H1 (cell line): ENCODE results near the gene PDIA2. TPM values are rescaled to one million over a fixed set of nuclear protein-coding genes. Genes with fewer than 3 reads are reported as not detected.

Source experiments
- CTCF ChIA-PET: fragments of 300-600 bp; sonication (Branson Sonifier 250); formaldehyde crosslinking; loops from one replicate; lab custom pipeline; 2021; ENCODE audit not compliant: partially characterized antibody; lab: Charles Lee
- POLR2A ChIA-PET: fragments of 300-600 bp; sonication (Branson Sonifier 250); formaldehyde crosslinking; loops from one replicate; lab custom pipeline; 2021; ENCODE audit warnings: inconsistent platforms; ENCODE audit not compliant: partially characterized antibody; lab: Charles Lee
- DNase-seq, 2 experiments: peaks; one replicate each; pipeline versions ENCODE4 v3.0.0 to v3.0.0-alpha.2; 2010 to 2022; ENCODE audit warnings: low spot score in 2 of 2, low read depth in 1 of 2, mixed read lengths in 1 of 2
- FAIRE-seq: peaks from 2 replicates; lab custom pipeline; 2011; peaks lifted over from hg19 to GRCh38; lab: Jason Lieb, UNC
- H2AFZ ChIP-seq: 2 replicates; pipeline ENCODE4 v1.8.1; 2012; ENCODE audit warnings: low read length, inconsistent platforms
- H2AK5ac ChIP-seq: 2 replicates; pipeline ENCODE4 v1.6.1; 2013; ENCODE audit warnings: low read depth, low read length
- H2BK120ac ChIP-seq: replicated peaks from 2 replicates; pipeline ENCODE3; 2013; ENCODE audit warnings: low read depth, low read length, inconsistent platforms
- H2BK12ac ChIP-seq: 2 replicates; pipeline ENCODE4 v1.6.1; 2013; ENCODE audit warnings: low read depth, low read length
- H2BK15ac ChIP-seq: 2 replicates; pipeline ENCODE4 v1.6.1; 2013; ENCODE audit warnings: low read length
- H2BK20ac ChIP-seq: 2 replicates; pipeline ENCODE4 v1.6.1; 2013; ENCODE audit warnings: low read length
- H2BK5ac ChIP-seq: 2 replicates; pipeline ENCODE4 v1.6.1; 2013; ENCODE audit warnings: low read depth, low read length
- H3K14ac ChIP-seq: 2 replicates; pipeline ENCODE4 v1.6.1; 2013; ENCODE audit warnings: inconsistent platforms; ENCODE audit not compliant: insufficient read length
- H3K18ac ChIP-seq: 2 replicates; pipeline ENCODE4 v1.6.1; 2013; ENCODE audit warnings: low read length; ENCODE audit errors: extremely low read depth
- H3K23ac ChIP-seq: 2 replicates; pipeline ENCODE4 v1.6.1; 2013; ENCODE audit warnings: inconsistent platforms; ENCODE audit not compliant: insufficient read length
- H3K23me2 ChIP-seq: 2 replicates; pipeline ENCODE4 v1.6.1; 2013; ENCODE audit warnings: low read depth, low read length
- H3K27ac ChIP-seq: 2 replicates; pipeline ENCODE4 v1.6.1; 2011; ENCODE audit warnings: low read depth, low read length, inconsistent platforms
- H3K27me3 ChIP-seq, 4 experiments: replicated peaks in 1 of 4; 1 replicate in 1 of 4; 2 replicates in 3 of 4; pipeline versions ENCODE4 v1.6.1 to v1.8.1; 2011 to 2013; ENCODE audit warnings: low read length in 3 of 4, mild to moderate bottlenecking in 3 of 4, inconsistent platforms in 2 of 4, mixed read lengths in 2 of 4, moderate library complexity in 1 of 4; ENCODE audit not compliant: control insufficient read depth in 3 of 4, insufficient read depth in 3 of 4; ENCODE audit errors: extremely low read depth in 1 of 4
- H3K36me3 ChIP-seq, 4 experiments: 2 replicates each; pipeline versions ENCODE4 v1.6.1 to v1.8.1; 2011 to 2013; ENCODE audit warnings: mild to moderate bottlenecking in 4 of 4, low read length in 3 of 4, moderate library complexity in 2 of 4, control low read depth in 1 of 4, inconsistent platforms in 1 of 4; ENCODE audit not compliant: insufficient read depth in 4 of 4, control insufficient read depth in 2 of 4
- H3K4ac ChIP-seq: replicated peaks from 2 replicates; pipeline ENCODE3; 2013; ENCODE audit warnings: low read length, low read depth, mixed read lengths, inconsistent platforms; ENCODE audit not compliant: insufficient read length
- H3K4me1 ChIP-seq, 4 experiments: replicated peaks in 1 of 4; 1 replicate in 1 of 4; 2 replicates in 3 of 4; pipeline versions ENCODE4 v1.6.1 to v1.8.1; 2011 to 2013; ENCODE audit warnings: low read length in 3 of 4, inconsistent platforms in 2 of 4, mixed read lengths in 1 of 4; ENCODE audit not compliant: insufficient read depth in 4 of 4, control insufficient read depth in 3 of 4
- H3K4me2 ChIP-seq, 2 experiments: 2 replicates each; pipeline versions ENCODE4 v1.6.1 to v1.8.1; 2011 to 2013; ENCODE audit warnings: low read depth in 2 of 2, low read length in 2 of 2, control low read depth in 1 of 2, inconsistent platforms in 1 of 2, mild to moderate bottlenecking in 1 of 2; ENCODE audit not compliant: insufficient read depth in 1 of 2
- H3K4me3 ChIP-seq, 4 experiments: fragments of 200-600, 300-600 bp in 1 of 4; sonication (generic), shearing (Covaris generic), sonication (Bioruptor Twin) in 1 of 4; 2 replicates each; pipeline versions ENCODE4 v1.5.1 to v1.8.1; 2011 to 2016; ENCODE audit warnings: low read length in 4 of 4, low read depth in 3 of 4, control low read depth in 2 of 4, inconsistent platforms in 2 of 4, mild to moderate bottlenecking in 2 of 4, mixed read lengths in 1 of 4, moderate library complexity in 1 of 4; ENCODE audit not compliant: insufficient read depth in 2 of 4; ENCODE audit errors: extremely low read depth in 1 of 4
- H3K56ac ChIP-seq: replicated peaks from 2 replicates; pipeline ENCODE3; 2013; ENCODE audit warnings: low read depth, mild to moderate bottlenecking, mixed read lengths, low read length, inconsistent platforms; ENCODE audit not compliant: insufficient read length
- H3K79me1 ChIP-seq: 2 replicates; pipeline ENCODE4 v1.6.1; 2013; ENCODE audit warnings: low read depth, low read length, control low read depth
- H3K79me2 ChIP-seq, 2 experiments: 2 replicates each; pipeline versions ENCODE4 v1.6.1 to v1.8.1; 2012 to 2013; ENCODE audit warnings: low read length in 2 of 2, mild to moderate bottlenecking in 2 of 2, inconsistent platforms in 1 of 2; ENCODE audit not compliant: insufficient read depth in 2 of 2, control insufficient read depth in 1 of 2
- H3K9ac ChIP-seq, 4 experiments: replicated peaks in 1 of 4; 1 replicate in 1 of 4; 2 replicates in 3 of 4; pipeline versions ENCODE4 v1.6.1 to v1.8.1; 2011 to 2013; ENCODE audit warnings: low read depth in 3 of 4, low read length in 3 of 4, control low read depth in 2 of 4, mild to moderate bottlenecking in 2 of 4, moderate library complexity in 2 of 4, inconsistent platforms in 1 of 4; ENCODE audit errors: extremely low read depth in 1 of 4
- H3K9me3 ChIP-seq, 2 experiments: 2 replicates each; pipeline versions ENCODE4 v1.6.1 to v1.8.1; 2012 to 2013; ENCODE audit warnings: mild to moderate bottlenecking in 2 of 2, moderate library complexity in 2 of 2, control low read depth in 1 of 2, inconsistent platforms in 1 of 2, low read depth in 1 of 2, low read length in 1 of 2, mixed read lengths in 1 of 2; ENCODE audit not compliant: insufficient read depth in 2 of 2
- H4K20me1 ChIP-seq, 2 experiments: replicated peaks in 1 of 2; 2 replicates each; pipeline versions ENCODE3 to v1.8.1; 2011 to 2013; ENCODE audit warnings: inconsistent platforms in 2 of 2, low read length in 2 of 2, mild to moderate bottlenecking in 1 of 2; ENCODE audit not compliant: insufficient read depth in 2 of 2, control insufficient read depth in 1 of 2
- H4K5ac ChIP-seq: 2 replicates; pipeline ENCODE4 v1.6.1; 2013; ENCODE audit warnings: low read length, low read depth, mixed read lengths, inconsistent platforms; ENCODE audit not compliant: insufficient read length
- H4K8ac ChIP-seq: 2 replicates; pipeline ENCODE4 v1.8.0; 2013; ENCODE audit warnings: mild to moderate bottlenecking, moderate library complexity, low read length, inconsistent platforms; ENCODE audit not compliant: insufficient read depth; ENCODE audit errors: extremely low read depth
- H4K91ac ChIP-seq: replicated peaks from 2 replicates; pipeline ENCODE3; 2013; ENCODE audit warnings: low read length, mixed read lengths, inconsistent platforms; ENCODE audit not compliant: insufficient read length
- KDM5A ChIP-seq: fragments of 200-600 bp; IDR thresholded peaks from 2 replicates; pipeline ENCODE4 v1.7.1; 2012; ENCODE audit warnings: mild to moderate bottlenecking, low read length, inconsistent platforms, mixed read lengths
- SUZ12 ChIP-seq: fragments of 200-600 bp; sonication (generic); IDR thresholded peaks from 2 replicates; pipeline ENCODE4 v1.6.1; 2012; ENCODE audit warnings: mild to moderate bottlenecking, inconsistent platforms, low read length, moderate library complexity, mixed read lengths
- WGBS, 2 experiments: shearing (Covaris generic) in 1 of 2; methylation state at CpG; one replicate each; pipeline versions ENCODE4 v1.1.6 to v1.1.7; 2013 to 2015; ENCODE audit warnings: low lambda C conversion rate in 2 of 2, mixed read lengths in 2 of 2, inconsistent platforms in 1 of 2, low coverage in 1 of 2, missing lambda C conversion rate in 1 of 2; ENCODE audit not compliant: insufficient replicate concordance in 2 of 2, insufficient coverage in 1 of 2, insufficient read length in 1 of 2; ENCODE audit errors: extremely low coverage in 1 of 2, missing lambda C conversion rate in 1 of 2; 5-methylcytosine and 5-hydroxymethylcytosine counted together
- polyA plus RNA-seq, 7 experiments: library from polyadenylated mRNA; depleted of rRNA in 3 of 7; stranded (reverse) in 5 of 7; unstranded in 2 of 7; fragments of >200 nt in 5 of 7; fragments of 200-250 nt in 2 of 7; gene quantifications; 1 replicate in 5 of 7; 2 replicates in 1 of 7; 4 replicates in 1 of 7; pipeline versions ENCODE4 v1.2.1 to v1.2.3, GENCODE V29; 2011 to 2013; ENCODE audit warnings: missing spikeins in 2 of 7, mixed read lengths in 2 of 7
- total RNA-seq: library from RNA; stranded (reverse); fragmentation: NEBNext Ultra II Directional; extraction: Animal tissue kit (Norgen Biotek cat#: 25700); gene quantifications from 2 replicates; pipeline ENCODE4 v1.2.1, GENCODE V29; 2021

PDIA2 gene
- total and polyA plus RNA-seq, 2 of the 8 experiments (the other 6 are each of a cell fraction or from before 2014, with no cell fraction given), result 0.34 to 0.50 TPM

- no peaks in the 10 kb centered on the region for H3K27me3 ChIP-seq
- H4K5ac ChIP-seq, result no peak overlapping the region
- H3K79me2 ChIP-seq, result no peaks in the 10 kb centered on the region
- H2BK120ac ChIP-seq, result no peak overlapping the region
- no peak overlapping the region for H2AK5ac ChIP-seq
- H3K56ac ChIP-seq, result no peak overlapping the region
- DNase-seq, result no peak
- H2AFZ ChIP-seq, result no peak overlapping the region
- TF ChIP-seq KDM5A (no peak), SUZ12 (no peak)
- TF ChIP-seq, all 59 proteins: peak for 0
- FAIRE-seq, result no peak
- Histone ChIP-seq H3K4me3 (no peak overlapping the region), H4K20me1 (peaks cover 3 to 12% of the 10 kb centered on the region in 2 experiments), H2BK12ac (no peak overlapping the region), H2BK5ac (no peak overlapping the region), H3K23ac (no peak overlapping the region), H2BK20ac (no peak overlapping the region), H3K4me1 (no peaks in the 10 kb centered on the region), H3K4me2 (no peak overlapping the region), H4K91ac (no peak overlapping the region), H3K23me2 (0 out of 2 replicates have a peak, but pooled peaks cover 2% of the 10 kb centered on the region), H3K18ac (no peak overlapping the region), H4K8ac (no peak overlapping the region; the same call in 1 of the 2 replicates), H3K14ac (no peak overlapping the region), H3K9me3 (no peaks in the 10 kb centered on the region), H3K36me3 (peaks cover 0 to 24% (median 7%) of the 10 kb centered on the region in 4 experiments; a peak in 6 of 8 replicates), H3K79me1 (no peaks in the 10 kb centered on the region; the same call in 1 of the 2 replicates), H2BK15ac (no peak overlapping the region), H3K27ac (no peak overlapping the region), H3K9ac (no peak overlapping the region), H3K4ac (no peak overlapping the region)
- whole genome bisulfite sequencing, 2 experiments, result 96% methylated on average over 17 of the region's 17 CpGs; no CpG with 5 or more reads in 1 of the 2 experiments
- POLR2A ChIA-PET, result interaction anchor here (0.6 to 1.8 kb wide), 4 partner anchors 40 to 169 kb away, joined by 3 to 4 read pairs (median 4); no protein-coding TSS in a partner anchor
- CTCF ChIA-PET, result interaction anchor here (0.7 to 6.0 kb wide), 4 partner anchors 9 to 1445 kb away, joined by 3 to 46 read pairs (median 4); no protein-coding TSS in a partner anchor
These were observed 24.0 kb downstream of the PDIA2 start for GRCh38 chr16:306911-307370.
